HEK293 (cell line): Measurements from ENCODE around the gene KCTD18.

Experiments
- CTCF ChIA-PET: fragments of 350-600 bp; formaldehyde crosslinking; extraction: SDS; loops from one replicate; lab custom pipeline; 2021; ENCODE audit warnings: antibody characterized with exemption; lab: Yijun Ruan, JAX
- POLR2A ChIA-PET: fragments of 300-600 bp; formaldehyde crosslinking; extraction: SDS; loops from one replicate; lab custom pipeline; 2020; ENCODE audit warnings: antibody characterized with exemption, inconsistent platforms; lab: Yijun Ruan, JAX
- H3K27ac ChIP-seq: fragments of 200-500 bp; sonication (Bioruptor generic); 2 replicates; pipeline ENCODE4 v1.5.1; 2014; ENCODE audit warnings: low read depth, low read length, control low read depth, inconsistent platforms; ENCODE audit errors: extremely low read depth
- H3K36me3 ChIP-seq, 2 experiments: fragments of 200-500 bp in 1 of 2; sonication (Bioruptor generic) in 1 of 2; 1 replicate in 1 of 2; 2 replicates in 1 of 2; pipeline ENCODE4 v1.5.1; 2014 to 2017; ENCODE audit warnings: inconsistent platforms in 2 of 2, low read length in 2 of 2; ENCODE audit not compliant: control insufficient read depth in 2 of 2, insufficient read depth in 1 of 2
- H3K4me1 ChIP-seq: fragments of 200-500 bp; sonication (Bioruptor generic); 2 replicates; pipeline ENCODE4 v1.5.1; 2014; ENCODE audit warnings: mild to moderate bottlenecking, low read length, inconsistent platforms; ENCODE audit not compliant: control insufficient read depth, insufficient read depth
- H3K4me3 ChIP-seq: 2 replicates; pipeline ENCODE4 v1.5.1; 2011; ENCODE audit warnings: low read depth, mild to moderate bottlenecking, control low read depth, low read length, moderate library complexity
- H3K9me3 ChIP-seq: fragments of 200-500 bp; sonication (Bioruptor generic); 2 replicates; pipeline ENCODE4 v1.5.1; 2014; ENCODE audit warnings: low read depth, low read length, inconsistent platforms; ENCODE audit not compliant: control insufficient read depth, insufficient read depth
- BCL11A ChIP-seq: fragments of 450-650 bp; formaldehyde crosslinking; IDR thresholded peaks from 2 replicates; pipeline ENCODE4 v1.5.1; 2016; ENCODE audit warnings: low read depth, missing biosample characterization, missing genetic modification characterization
- KLF1 ChIP-seq: fragments of 450-650 bp; formaldehyde crosslinking; IDR thresholded peaks from 2 replicates; pipeline ENCODE4 v1.5.1; 2016; ENCODE audit warnings: missing biosample characterization, missing genetic modification characterization
- MYNN ChIP-seq: fragments of 450-650 bp; formaldehyde crosslinking; IDR thresholded peaks from 2 replicates; pipeline ENCODE4 v1.5.1; 2016; ENCODE audit warnings: missing biosample characterization, missing genetic modification characterization, borderline replicate concordance
- MZF1 ChIP-seq: fragments of 450-650 bp; formaldehyde crosslinking; IDR thresholded peaks from 2 replicates; pipeline ENCODE4 v1.5.1; 2017; ENCODE audit warnings: missing biosample characterization, missing genetic modification characterization, borderline replicate concordance
- SCRT2 ChIP-seq: fragments of 450-650 bp; formaldehyde crosslinking; IDR thresholded peaks from 2 replicates; pipeline ENCODE4 v1.5.1; 2016; ENCODE audit warnings: missing biosample characterization, missing genetic modification characterization
- ZNF354C ChIP-seq: fragments of 450-650 bp; formaldehyde crosslinking; IDR thresholded peaks from 2 replicates; pipeline ENCODE4 v1.5.1; 2016; ENCODE audit warnings: missing biosample characterization, missing genetic modification characterization, low read depth, borderline replicate concordance
- ZNF391 ChIP-seq: fragments of 450-650 bp; formaldehyde crosslinking; IDR thresholded peaks from 2 replicates; pipeline ENCODE4 v1.5.1; 2016; ENCODE audit warnings: low read depth, missing biosample characterization, missing genetic modification characterization, borderline replicate concordance
- ZNF530 ChIP-seq: fragments of 450-650 bp; formaldehyde crosslinking; IDR thresholded peaks from 2 replicates; pipeline ENCODE4 v1.5.1; 2016; ENCODE audit warnings: low read depth, missing biosample characterization, missing genetic modification characterization
- ZNF544 ChIP-seq: fragments of 450-650 bp; formaldehyde crosslinking; IDR thresholded peaks from 2 replicates; pipeline ENCODE4 v1.5.0; 2017; ENCODE audit warnings: missing biosample characterization, missing genetic modification characterization
- ZNF677 ChIP-seq: fragments of 450-650 bp; IDR thresholded peaks from 2 replicates; pipeline ENCODE4 v1.5.0; 2018; ENCODE audit warnings: missing biosample characterization, mild to moderate bottlenecking, missing genetic modification characterization, moderate library complexity
- ZNF830 ChIP-seq: fragments of 450-650 bp; IDR thresholded peaks from 2 replicates; pipeline ENCODE4 v1.5.0; 2018; ENCODE audit warnings: missing biosample characterization, missing genetic modification characterization, low read depth, mild to moderate bottlenecking, moderate library complexity
- ZSCAN30 ChIP-seq: fragments of 450-650 bp; IDR thresholded peaks from 2 replicates; pipeline ENCODE4 v1.5.1; 2018; ENCODE audit warnings: missing biosample characterization, mild to moderate bottlenecking, missing genetic modification characterization, moderate library complexity
- TF ChIP-seq, protein P1 (sequence below): fragments of 450-650 bp; formaldehyde crosslinking; IDR thresholded peaks from 2 replicates; pipeline ENCODE4 v1.5.1; 2016; ENCODE audit warnings: missing biosample characterization, missing genetic modification characterization
- TF ChIP-seq, protein P2 (sequence below): fragments of 450-650 bp; formaldehyde crosslinking; IDR thresholded peaks from 2 replicates; pipeline ENCODE4 v1.5.1; 2016; ENCODE audit warnings: missing biosample characterization, missing genetic modification characterization
- TF ChIP-seq, protein P3 (sequence below): fragments of 450-650 bp; formaldehyde crosslinking; IDR thresholded peaks from 2 replicates; pipeline ENCODE4 v1.5.1; 2016; ENCODE audit warnings: missing biosample characterization, missing genetic modification characterization
- TF ChIP-seq, protein P4 (sequence below): fragments of 450-650 bp; formaldehyde crosslinking; IDR thresholded peaks from 2 replicates; pipeline ENCODE4 v1.5.1; 2016; ENCODE audit warnings: missing biosample characterization, missing genetic modification characterization
- TF ChIP-seq, protein P5 (sequence below): fragments of 450-650 bp; formaldehyde crosslinking; IDR thresholded peaks from 2 replicates; pipeline ENCODE4 v1.5.1; 2016; ENCODE audit warnings: missing biosample characterization, missing genetic modification characterization
- TF ChIP-seq, protein P6 (sequence below): fragments of 450-650 bp; formaldehyde crosslinking; IDR thresholded peaks from 2 replicates; pipeline ENCODE4 v1.5.0; 2017; ENCODE audit warnings: missing biosample characterization, missing genetic modification characterization, borderline replicate concordance

Gene KCTD18

DNA sequence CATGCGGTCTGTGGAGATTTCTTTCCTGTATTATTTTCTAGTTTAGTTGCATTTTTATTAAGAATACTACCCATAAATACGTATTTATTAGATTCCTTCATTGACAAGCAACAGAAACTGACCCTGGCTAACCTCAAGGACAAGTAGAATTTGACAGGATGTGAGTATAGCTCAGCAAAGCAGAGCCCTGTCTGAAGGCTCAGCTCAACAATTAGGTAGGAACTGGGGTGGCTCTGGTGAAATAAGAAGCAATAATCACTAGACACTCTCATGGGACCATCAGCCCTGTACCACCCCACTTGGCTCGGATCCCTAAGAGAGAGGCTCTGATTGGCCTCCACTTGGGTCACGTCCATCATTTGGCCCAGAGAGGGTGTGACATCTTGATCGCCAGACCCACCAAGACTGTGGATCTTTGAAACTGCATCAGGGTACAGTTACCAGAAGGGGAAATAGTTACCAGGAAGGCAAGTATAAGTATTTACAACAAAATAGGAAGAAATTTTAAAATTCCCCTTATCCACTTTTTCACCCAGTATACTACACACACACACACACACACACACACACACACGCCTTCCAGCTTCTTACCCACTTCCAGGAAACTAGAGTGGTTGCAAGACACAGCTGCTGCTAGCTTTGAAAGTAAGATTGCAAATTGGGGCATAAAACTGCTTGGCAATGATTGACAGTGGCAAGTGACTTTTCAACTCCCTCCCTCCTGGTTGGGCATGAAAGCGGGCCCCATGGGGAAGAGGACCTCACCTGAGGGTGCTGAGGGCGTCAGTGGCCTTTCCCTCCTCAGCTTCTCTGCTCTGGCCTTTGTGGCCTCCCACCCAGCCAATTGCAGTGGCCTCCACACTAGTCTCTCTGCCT is 41.8 kb downstream of the KCTD18 start (continued):
- TF ChIP-seq, protein P1, sequence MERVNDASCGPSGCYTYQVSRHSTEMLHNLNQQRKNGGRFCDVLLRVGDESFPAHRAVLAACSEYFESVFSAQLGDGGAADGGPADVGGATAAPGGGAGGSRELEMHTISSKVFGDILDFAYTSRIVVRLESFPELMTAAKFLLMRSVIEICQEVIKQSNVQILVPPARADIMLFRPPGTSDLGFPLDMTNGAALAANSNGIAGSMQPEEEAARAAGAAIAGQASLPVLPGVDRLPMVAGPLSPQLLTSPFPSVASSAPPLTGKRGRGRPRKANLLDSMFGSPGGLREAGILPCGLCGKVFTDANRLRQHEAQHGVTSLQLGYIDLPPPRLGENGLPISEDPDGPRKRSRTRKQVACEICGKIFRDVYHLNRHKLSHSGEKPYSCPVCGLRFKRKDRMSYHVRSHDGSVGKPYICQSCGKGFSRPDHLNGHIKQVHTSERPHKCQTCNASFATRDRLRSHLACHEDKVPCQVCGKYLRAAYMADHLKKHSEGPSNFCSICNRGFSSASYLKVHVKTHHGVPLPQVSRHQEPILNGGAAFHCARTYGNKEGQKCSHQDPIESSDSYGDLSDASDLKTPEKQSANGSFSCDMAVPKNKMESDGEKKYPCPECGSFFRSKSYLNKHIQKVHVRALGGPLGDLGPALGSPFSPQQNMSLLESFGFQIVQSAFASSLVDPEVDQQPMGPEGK = no peak
- TF ChIP-seq ZNF354C (tag by site-specific recombination) = no peak
- TF ChIP-seq, protein P2, sequence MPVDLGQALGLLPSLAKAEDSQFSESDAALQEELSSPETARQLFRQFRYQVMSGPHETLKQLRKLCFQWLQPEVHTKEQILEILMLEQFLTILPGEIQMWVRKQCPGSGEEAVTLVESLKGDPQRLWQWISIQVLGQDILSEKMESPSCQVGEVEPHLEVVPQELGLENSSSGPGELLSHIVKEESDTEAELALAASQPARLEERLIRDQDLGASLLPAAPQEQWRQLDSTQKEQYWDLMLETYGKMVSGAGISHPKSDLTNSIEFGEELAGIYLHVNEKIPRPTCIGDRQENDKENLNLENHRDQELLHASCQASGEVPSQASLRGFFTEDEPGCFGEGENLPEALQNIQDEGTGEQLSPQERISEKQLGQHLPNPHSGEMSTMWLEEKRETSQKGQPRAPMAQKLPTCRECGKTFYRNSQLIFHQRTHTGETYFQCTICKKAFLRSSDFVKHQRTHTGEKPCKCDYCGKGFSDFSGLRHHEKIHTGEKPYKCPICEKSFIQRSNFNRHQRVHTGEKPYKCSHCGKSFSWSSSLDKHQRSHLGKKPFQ (tag by site-specific recombination) = no peak
- TF ChIP-seq, protein P3, sequence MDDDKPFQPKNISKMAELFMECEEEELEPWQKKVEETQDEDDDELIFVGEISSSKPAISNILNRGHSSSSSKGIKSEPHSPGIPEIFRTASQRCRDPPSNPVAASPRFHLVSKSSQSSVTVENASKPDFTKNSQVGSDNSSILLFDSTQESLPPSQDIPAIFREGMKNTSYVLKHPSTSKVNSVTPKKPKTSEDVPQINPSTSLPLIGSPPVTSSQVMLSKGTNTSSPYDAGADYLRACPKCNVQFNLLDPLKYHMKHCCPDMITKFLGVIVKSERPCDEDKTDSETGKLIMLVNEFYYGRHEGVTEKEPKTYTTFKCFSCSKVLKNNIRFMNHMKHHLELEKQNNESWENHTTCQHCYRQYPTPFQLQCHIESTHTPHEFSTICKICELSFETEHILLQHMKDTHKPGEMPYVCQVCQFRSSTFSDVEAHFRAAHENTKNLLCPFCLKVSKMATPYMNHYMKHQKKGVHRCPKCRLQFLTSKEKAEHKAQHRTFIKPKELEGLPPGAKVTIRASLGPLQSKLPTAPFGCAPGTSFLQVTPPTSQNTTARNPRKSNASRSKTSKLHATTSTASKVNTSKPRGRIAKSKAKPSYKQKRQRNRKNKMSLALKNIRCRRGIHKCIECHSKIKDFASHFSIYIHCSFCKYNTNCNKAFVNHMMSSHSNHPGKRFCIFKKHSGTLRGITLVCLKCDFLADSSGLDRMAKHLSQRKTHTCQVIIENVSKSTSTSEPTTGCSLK = no peak
- no peak for TF ChIP-seq MYNN
- no peak for TF ChIP-seq KLF1 (tag by site-specific recombination)
- no peak for TF ChIP-seq BCL11A (tag by site-specific recombination)
- no peak for TF ChIP-seq ZSCAN30 (tag by site-specific recombination)
- no peak for TF ChIP-seq SCRT2 (tag by site-specific recombination)

DNA sequence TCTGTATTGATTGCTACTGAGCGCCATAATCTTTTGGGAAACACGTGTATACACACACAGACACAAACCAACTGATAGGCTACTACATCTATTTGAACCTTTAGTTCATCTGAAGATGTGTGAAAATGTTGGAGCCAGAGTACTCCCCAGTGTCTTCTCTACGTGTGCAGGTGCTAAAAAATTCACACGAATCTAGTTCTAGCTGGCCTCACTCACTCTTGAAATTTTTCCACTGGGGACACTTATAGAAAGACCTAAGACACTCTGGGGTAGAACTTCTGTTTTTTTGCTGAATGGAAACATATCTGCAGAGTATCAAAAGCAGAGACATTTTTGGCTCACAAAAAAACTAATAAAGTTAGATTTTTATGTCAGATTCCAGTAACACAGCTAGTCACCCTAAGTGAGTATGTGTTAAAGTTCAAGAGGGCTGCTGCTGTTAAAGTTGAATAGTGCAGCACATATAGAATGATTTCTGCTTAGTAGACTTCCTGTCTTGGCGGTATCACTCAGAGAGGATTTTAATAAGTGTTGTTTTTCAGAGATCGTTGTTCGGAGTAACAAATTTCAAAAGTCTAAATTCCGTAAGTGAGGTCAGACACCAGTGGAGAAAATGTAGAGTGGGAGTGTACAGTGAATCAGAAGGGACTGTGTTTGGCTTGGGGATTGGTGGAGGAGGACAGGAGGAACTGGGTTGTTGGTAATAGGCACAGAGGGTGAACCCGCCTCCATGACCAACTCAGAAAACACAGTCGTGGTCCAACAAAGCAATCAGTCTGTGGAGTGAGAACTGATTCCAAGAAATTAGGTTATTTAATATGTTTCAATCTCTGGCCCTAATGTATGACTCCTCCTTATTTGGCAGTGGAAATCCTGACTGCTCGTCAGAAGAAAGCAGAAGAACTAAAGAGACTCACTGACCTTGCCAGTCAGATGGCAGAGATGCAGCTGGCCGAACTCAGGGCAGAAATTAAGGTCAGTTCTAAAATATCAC is 43.1 kb downstream of the KCTD18 start:
- CTCF ChIA-PET = interaction anchor here (1.6 kb wide), 1 partner anchor 14 kb away, joined by 4 read pairs; no protein-coding TSS in a partner anchor
- no peaks in the 10 kb centered on the region for H3K9me3 ChIP-seq
- H3K36me3 ChIP-seq = peaks cover 3 to 44% of the 10 kb centered on the region in 2 experiments; a peak in 2 of 3 replicates
- POLR2A ChIA-PET = no interaction called here
- H3K4me1 ChIP-seq = no peaks in the 10 kb centered on the region
- no peak overlapping the region for H3K27ac ChIP-seq
- H3K4me3 ChIP-seq = no peak overlapping the region
- TF ChIP-seq ZNF544 (tag by site-specific recombination) (no peak), ZNF530 (no peak), ZNF830 (no peak), ZNF391 (tag by site-specific recombination) (no peak), MZF1 (tag by site-specific recombination) (no peak), ZNF677 (tag by site-specific recombination) (no peak)
- TF ChIP-seq, protein P4, sequence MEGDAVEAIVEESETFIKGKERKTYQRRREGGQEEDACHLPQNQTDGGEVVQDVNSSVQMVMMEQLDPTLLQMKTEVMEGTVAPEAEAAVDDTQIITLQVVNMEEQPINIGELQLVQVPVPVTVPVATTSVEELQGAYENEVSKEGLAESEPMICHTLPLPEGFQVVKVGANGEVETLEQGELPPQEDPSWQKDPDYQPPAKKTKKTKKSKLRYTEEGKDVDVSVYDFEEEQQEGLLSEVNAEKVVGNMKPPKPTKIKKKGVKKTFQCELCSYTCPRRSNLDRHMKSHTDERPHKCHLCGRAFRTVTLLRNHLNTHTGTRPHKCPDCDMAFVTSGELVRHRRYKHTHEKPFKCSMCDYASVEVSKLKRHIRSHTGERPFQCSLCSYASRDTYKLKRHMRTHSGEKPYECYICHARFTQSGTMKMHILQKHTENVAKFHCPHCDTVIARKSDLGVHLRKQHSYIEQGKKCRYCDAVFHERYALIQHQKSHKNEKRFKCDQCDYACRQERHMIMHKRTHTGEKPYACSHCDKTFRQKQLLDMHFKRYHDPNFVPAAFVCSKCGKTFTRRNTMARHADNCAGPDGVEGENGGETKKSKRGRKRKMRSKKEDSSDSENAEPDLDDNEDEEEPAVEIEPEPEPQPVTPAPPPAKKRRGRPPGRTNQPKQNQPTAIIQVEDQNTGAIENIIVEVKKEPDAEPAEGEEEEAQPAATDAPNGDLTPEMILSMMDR (tag by site-specific recombination) = no peak
- TF ChIP-seq, protein P5, sequence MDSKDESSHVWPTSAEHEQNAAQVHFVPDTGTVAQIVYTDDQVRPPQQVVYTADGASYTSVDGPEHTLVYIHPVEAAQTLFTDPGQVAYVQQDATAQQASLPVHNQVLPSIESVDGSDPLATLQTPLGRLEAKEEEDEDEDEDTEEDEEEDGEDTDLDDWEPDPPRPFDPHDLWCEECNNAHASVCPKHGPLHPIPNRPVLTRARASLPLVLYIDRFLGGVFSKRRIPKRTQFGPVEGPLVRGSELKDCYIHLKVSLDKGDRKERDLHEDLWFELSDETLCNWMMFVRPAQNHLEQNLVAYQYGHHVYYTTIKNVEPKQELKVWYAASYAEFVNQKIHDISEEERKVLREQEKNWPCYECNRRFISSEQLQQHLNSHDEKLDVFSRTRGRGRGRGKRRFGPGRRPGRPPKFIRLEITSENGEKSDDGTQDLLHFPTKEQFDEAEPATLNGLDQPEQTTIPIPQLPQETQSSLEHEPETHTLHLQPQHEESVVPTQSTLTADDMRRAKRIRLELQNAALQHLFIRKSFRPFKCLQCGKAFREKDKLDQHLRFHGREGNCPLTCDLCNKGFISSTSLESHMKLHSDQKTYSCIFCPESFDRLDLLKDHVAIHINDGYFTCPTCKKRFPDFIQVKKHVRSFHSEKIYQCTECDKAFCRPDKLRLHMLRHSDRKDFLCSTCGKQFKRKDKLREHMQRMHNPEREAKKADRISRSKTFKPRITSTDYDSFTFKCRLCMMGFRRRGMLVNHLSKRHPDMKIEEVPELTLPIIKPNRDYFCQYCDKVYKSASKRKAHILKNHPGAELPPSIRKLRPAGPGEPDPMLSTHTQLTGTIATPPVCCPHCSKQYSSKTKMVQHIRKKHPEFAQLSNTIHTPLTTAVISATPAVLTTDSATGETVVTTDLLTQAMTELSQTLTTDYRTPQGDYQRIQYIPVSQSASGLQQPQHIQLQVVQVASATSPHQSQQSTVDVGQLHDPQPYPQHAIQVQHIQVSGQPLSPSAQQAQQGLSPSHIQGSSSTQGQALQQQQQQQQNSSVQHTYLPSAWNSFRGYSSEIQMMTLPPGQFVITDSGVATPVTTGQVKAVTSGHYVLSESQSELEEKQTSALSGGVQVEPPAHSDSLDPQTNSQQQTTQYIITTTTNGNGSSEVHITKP (tag by site-specific recombination) = no peak
- TF ChIP-seq, protein P6, sequence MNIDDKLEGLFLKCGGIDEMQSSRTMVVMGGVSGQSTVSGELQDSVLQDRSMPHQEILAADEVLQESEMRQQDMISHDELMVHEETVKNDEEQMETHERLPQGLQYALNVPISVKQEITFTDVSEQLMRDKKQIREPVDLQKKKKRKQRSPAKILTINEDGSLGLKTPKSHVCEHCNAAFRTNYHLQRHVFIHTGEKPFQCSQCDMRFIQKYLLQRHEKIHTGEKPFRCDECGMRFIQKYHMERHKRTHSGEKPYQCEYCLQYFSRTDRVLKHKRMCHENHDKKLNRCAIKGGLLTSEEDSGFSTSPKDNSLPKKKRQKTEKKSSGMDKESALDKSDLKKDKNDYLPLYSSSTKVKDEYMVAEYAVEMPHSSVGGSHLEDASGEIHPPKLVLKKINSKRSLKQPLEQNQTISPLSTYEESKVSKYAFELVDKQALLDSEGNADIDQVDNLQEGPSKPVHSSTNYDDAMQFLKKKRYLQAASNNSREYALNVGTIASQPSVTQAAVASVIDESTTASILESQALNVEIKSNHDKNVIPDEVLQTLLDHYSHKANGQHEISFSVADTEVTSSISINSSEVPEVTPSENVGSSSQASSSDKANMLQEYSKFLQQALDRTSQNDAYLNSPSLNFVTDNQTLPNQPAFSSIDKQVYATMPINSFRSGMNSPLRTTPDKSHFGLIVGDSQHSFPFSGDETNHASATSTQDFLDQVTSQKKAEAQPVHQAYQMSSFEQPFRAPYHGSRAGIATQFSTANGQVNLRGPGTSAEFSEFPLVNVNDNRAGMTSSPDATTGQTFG = no peak
